K562 (cell line): ENCODE data around the gene CDC14B. TPM values are rescaled to one million over a fixed set of nuclear protein-coding genes. Genes with fewer than 3 reads are reported as not detected.

Source experiments
- ATAC-seq: fragments of 200-7000 bp; cut with Tn5 transposase; 3 replicates; pipeline ENCODE4 v1.9.1; 2020; ENCODE audit warnings: moderate library complexity
- BruUV-seq: library from RNA; stranded (reverse); fragments of 400-500 nt; replicated peaks from 2 replicates; lab custom pipeline; 2021; lab: Mats Ljungman, UMichigan
- CTCF ChIA-PET: fragments of 300-600 bp; formaldehyde crosslinking; extraction: SDS; loops from one replicate; lab custom pipeline; 2021; ENCODE audit warnings: low intra/inter-chr PET ratio; lab: Yijun Ruan, JAX
- POLR2A ChIA-PET: fragments of 300-600, 350-650 bp; sonication (Branson Sonifier 250); formaldehyde crosslinking; extraction: SDS; loops from one replicate; lab custom pipeline; 2021; ENCODE audit warnings: antibody characterized with exemption, inconsistent platforms; lab: Yijun Ruan, JAX
- DNase-seq, 4 experiments: peaks; one replicate each; pipeline versions ENCODE4 v3.0.0 to v3.0.0-alpha.2; 2011 to 2018; ENCODE audit warnings: low spot score in 3 of 4, mixed read lengths in 3 of 4; ENCODE audit errors: extremely low read depth in 1 of 4
- FAIRE-seq: peaks from 2 replicates; lab custom pipeline; 2011; peaks lifted over from hg19 to GRCh38; lab: Jason Lieb, UNC
- H2AFZ ChIP-seq: 2 replicates; pipeline ENCODE4 v1.6.0; 2011; ENCODE audit warnings: low read depth, low read length, control low read depth, inconsistent platforms
- H3K27ac ChIP-seq: fragments of 200-600 bp; 3 replicates; pipeline ENCODE4 v1.8.0; 2011; ENCODE audit warnings: low read depth, mild to moderate bottlenecking, control low read depth, inconsistent platforms, low read length, moderate library complexity, mixed read lengths; ENCODE audit errors: extremely low read depth
- H3K27me3 ChIP-seq, 2 experiments: fragments of 300-600 bp in 1 of 2; 2 replicates in 1 of 2; 3 replicates in 1 of 2; pipeline versions ENCODE4 v1.6.0 to v1.8.0; 2011; ENCODE audit warnings: inconsistent platforms in 2 of 2, low read length in 2 of 2, mild to moderate bottlenecking in 1 of 2, mixed read lengths in 1 of 2, moderate library complexity in 1 of 2; ENCODE audit not compliant: control insufficient read depth in 2 of 2, insufficient read depth in 2 of 2
- H3K36me3 ChIP-seq: fragments of 300-600 bp; 3 replicates; pipeline ENCODE4 v1.8.0; 2011; ENCODE audit warnings: mild to moderate bottlenecking, low read length, inconsistent platforms; ENCODE audit not compliant: control insufficient read depth, insufficient read depth
- H3K4me1 ChIP-seq, 2 experiments: fragments of 200-600 bp in 1 of 2; replicated peaks in 1 of 2; 2 replicates in 1 of 2; 3 replicates in 1 of 2; pipeline versions ENCODE4 v1.5.1 to v1.8.0; 2011; ENCODE audit warnings: inconsistent platforms in 2 of 2, low read length in 2 of 2, mild to moderate bottlenecking in 1 of 2, mixed read lengths in 1 of 2, moderate library complexity in 1 of 2; ENCODE audit not compliant: control insufficient read depth in 2 of 2, insufficient read depth in 2 of 2
- H3K4me2 ChIP-seq: 2 replicates; pipeline ENCODE4 v1.6.1; 2011; ENCODE audit warnings: low read length, control low read depth, inconsistent platforms, mixed read lengths; ENCODE audit not compliant: insufficient read depth
- H3K4me3 ChIP-seq: fragments of 200-600 bp; sonication (generic), shearing (Covaris generic); 2 replicates; pipeline ENCODE4 v1.5.1; 2016; ENCODE audit warnings: control low read depth, inconsistent platforms
- H3K79me2 ChIP-seq: fragments of 200-600 bp; 3 replicates; pipeline ENCODE4 v1.8.0; 2011; ENCODE audit warnings: low read length, inconsistent platforms; ENCODE audit not compliant: control insufficient read depth, insufficient read depth
- H3K9ac ChIP-seq, 2 experiments: 2 replicates each; pipeline versions ENCODE4 v1.6.0 to v1.6.1; 2011; ENCODE audit warnings: low read depth in 2 of 2, low read length in 2 of 2, control low read depth in 1 of 2, inconsistent platforms in 1 of 2, mild to moderate bottlenecking in 1 of 2, mixed read lengths in 1 of 2; ENCODE audit not compliant: insufficient read depth in 1 of 2
- H3K9me1 ChIP-seq: one replicate; pipeline ENCODE4 v1.6.0; 2011; ENCODE audit warnings: inconsistent platforms, mild to moderate bottlenecking, low read length, moderate library complexity; ENCODE audit not compliant: control insufficient read depth, insufficient read depth
- H3K9me3 ChIP-seq: replicated peaks from 2 replicates; pipeline ENCODE4 v1.5.1; 2011; ENCODE audit warnings: low read depth, low read length, inconsistent platforms; ENCODE audit not compliant: control insufficient read depth, insufficient read depth
- H4K20me1 ChIP-seq: replicated peaks from 2 replicates; pipeline ENCODE4 v1.6.1; 2011; ENCODE audit warnings: low read length, inconsistent platforms, mixed read lengths; ENCODE audit not compliant: control insufficient read depth, insufficient read depth
- BRCA1 ChIP-seq, 2 experiments: fragments of 450-650 bp in 1 of 2; sonication (generic) in 1 of 2; formaldehyde crosslinking in 1 of 2; IDR thresholded peaks; 2 replicates each; pipeline versions ENCODE4 v1.5.0 to v1.6.1; 2017 to 2020; ENCODE audit warnings: mild to moderate bottlenecking in 1 of 2, missing genetic modification reagents in 1 of 2
- CAMTA2 ChIP-seq: fragments of 250-450 bp; sonication (Bioruptor Pico); conservative IDR thresholded peaks from 2 replicates; pipeline ENCODE4 v1.5.1; 2022
- CC2D1A ChIP-seq: fragments of 450-650 bp; IDR thresholded peaks from 2 replicates; pipeline ENCODE4 v1.6.1; 2017; ENCODE audit warnings: mild to moderate bottlenecking
- CEBPZ ChIP-seq: fragments of 150-350 bp; IDR thresholded peaks from 2 replicates; pipeline ENCODE4 v1.6.1; 2014; ENCODE audit warnings: low read depth, mild to moderate bottlenecking, low read length, borderline replicate concordance
- CREM ChIP-seq: IDR thresholded peaks from 2 replicates; pipeline ENCODE4 v1.6.1; 2014; ENCODE audit warnings: antibody characterized with exemption, low read depth
- GTF2F1 ChIP-seq: IDR thresholded peaks from 2 replicates; pipeline ENCODE4 v1.6.1; 2011; ENCODE audit warnings: low read depth, low read length, improper control_type of control experiment
- KDM2B ChIP-seq: fragments of 250-450 bp; sonication (Bioruptor Pico); IDR thresholded peaks from 2 replicates; pipeline ENCODE4 v1.8.0; 2021; ENCODE audit warnings: mild to moderate bottlenecking, moderate library complexity
- MNT ChIP-seq, 2 experiments: fragments of 450-650 bp; conservative IDR thresholded peaks; 2 replicates each; pipeline ENCODE4 v1.6.1; 2017; ENCODE audit warnings: mild to moderate bottlenecking in 2 of 2, moderate library complexity in 2 of 2
- MXI1 ChIP-seq: IDR thresholded peaks from 2 replicates; pipeline ENCODE4 v1.6.1; 2011; ENCODE audit warnings: low read depth, mild to moderate bottlenecking, improper control_type of control experiment, low read length
- NCOA2 ChIP-seq, 2 experiments: fragments of 450-650 bp; IDR thresholded peaks; 2 replicates each; pipeline ENCODE4 v1.6.1; 2018; ENCODE audit warnings: mild to moderate bottlenecking in 2 of 2, moderate library complexity in 1 of 2; ENCODE audit not compliant: partially characterized antibody in 2 of 2
- SP2 ChIP-seq: IDR thresholded peaks from 2 replicates; pipeline ENCODE4 v1.6.1; 2011; ENCODE audit warnings: mild to moderate bottlenecking, low read depth, low read length, moderate library complexity; ENCODE audit not compliant: poor library complexity, severe bottlenecking; ENCODE audit errors: extremely low read depth
- WGBS: fragments of 100-300 bp; shearing (Covaris generic); methylation state at CpG from one replicate; pipeline ENCODE4 v1.1.6; 2016; ENCODE audit warnings: low coverage, mixed read lengths; ENCODE audit not compliant: insufficient coverage; ENCODE audit errors: missing lambda C conversion rate; 5-methylcytosine and 5-hydroxymethylcytosine counted together
- in situ Hi-C: fragments of 300-500 bp; cut with MboI; formaldehyde crosslinking; loops from 4 replicates; pipeline ENCODE4 v1.15.0; 2018; ENCODE audit warnings: inconsistent platforms, mixed read lengths
- intact Hi-C: fragments of 100-400 bp; cut with micrococcal nuclease; formaldehyde crosslinking; loops from 2 replicates; pipeline ENCODE4 v1.14.2; 2022
- polyA plus RNA-seq, 8 experiments: library from polyadenylated mRNA; depleted of rRNA in 4 of 8; stranded (reverse) in 5 of 8; unstranded in 3 of 8; fragments of >200 nt; fragmentation: Nextera tagmentation in 2 of 8; fragmentation: Illumina TruSeq in 1 of 8; extraction: Ambion mirVana in 2 of 8; extraction: Trizol in 1 of 8; gene quantifications; 2 replicates each; pipeline versions ENCODE4 v1.2.1 to v1.2.3, GENCODE V29; 2011 to 2014; ENCODE audit warnings: inconsistent platforms in 1 of 8, missing spikeins in 1 of 8
- total RNA-seq, 7 experiments: library from RNA; depleted of rRNA in 6 of 7; stranded (reverse); fragments of >200 nt in 6 of 7; fragmentation: Illumina TruSeq in 2 of 7; extraction: Trizol in 2 of 7; gene quantifications; 2 replicates each; pipeline versions ENCODE4 v1.2.1 to v1.2.3, GENCODE V29; 2011 to 2021; ENCODE audit warnings: low replicate concordance in 1 of 7
- TF ChIP-seq, protein P1 (sequence below): fragments of 450-650 bp; conservative IDR thresholded peaks from 2 replicates; pipeline ENCODE4 v1.6.1; 2016; ENCODE audit warnings: missing genetic modification characterization, low read depth, mild to moderate bottlenecking, missing compliant biosample characterization, moderate library complexity
- TF ChIP-seq, protein P2 (sequence below): IDR thresholded peaks from 2 replicates; pipeline ENCODE4 v1.6.1; 2016; ENCODE audit warnings: missing genetic modification characterization, missing compliant biosample characterization

CDC14B gene
- total and polyA plus RNA-seq, 9 of the 15 experiments (the other 6 are each of a cell fraction or from before 2014, with no cell fraction given): 1.4 to 6.0 (median 3.8) TPM

DNA sequence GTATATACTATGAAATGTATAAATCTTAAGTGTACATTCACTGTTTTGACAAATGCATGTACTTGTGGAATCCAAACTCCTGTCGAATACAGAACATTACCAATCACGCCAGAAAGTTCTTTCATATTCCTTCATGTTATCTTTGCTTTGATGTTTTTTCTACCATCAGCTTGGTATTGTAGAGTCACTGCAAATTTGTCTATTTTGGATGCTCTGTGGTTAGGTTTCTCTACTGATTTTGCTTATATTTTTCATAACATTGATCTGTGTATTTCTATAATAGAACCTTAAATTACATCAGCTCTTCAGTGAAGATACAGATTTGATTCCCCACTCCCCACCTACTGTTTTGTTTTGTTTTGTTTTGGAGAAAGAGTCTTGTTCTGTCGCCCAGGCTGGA is 138.9 kb downstream of the CDC14B start (continued):
- TF ChIP-seq, protein P1, sequence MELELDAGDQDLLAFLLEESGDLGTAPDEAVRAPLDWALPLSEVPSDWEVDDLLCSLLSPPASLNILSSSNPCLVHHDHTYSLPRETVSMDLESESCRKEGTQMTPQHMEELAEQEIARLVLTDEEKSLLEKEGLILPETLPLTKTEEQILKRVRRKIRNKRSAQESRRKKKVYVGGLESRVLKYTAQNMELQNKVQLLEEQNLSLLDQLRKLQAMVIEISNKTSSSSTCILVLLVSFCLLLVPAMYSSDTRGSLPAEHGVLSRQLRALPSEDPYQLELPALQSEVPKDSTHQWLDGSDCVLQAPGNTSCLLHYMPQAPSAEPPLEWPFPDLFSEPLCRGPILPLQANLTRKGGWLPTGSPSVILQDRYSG (tag): no peak
- TF ChIP-seq CC2D1A (no peak), KDM2B (CRISPR knock-in tag) (no peak)
- TF ChIP-seq, protein P2, sequence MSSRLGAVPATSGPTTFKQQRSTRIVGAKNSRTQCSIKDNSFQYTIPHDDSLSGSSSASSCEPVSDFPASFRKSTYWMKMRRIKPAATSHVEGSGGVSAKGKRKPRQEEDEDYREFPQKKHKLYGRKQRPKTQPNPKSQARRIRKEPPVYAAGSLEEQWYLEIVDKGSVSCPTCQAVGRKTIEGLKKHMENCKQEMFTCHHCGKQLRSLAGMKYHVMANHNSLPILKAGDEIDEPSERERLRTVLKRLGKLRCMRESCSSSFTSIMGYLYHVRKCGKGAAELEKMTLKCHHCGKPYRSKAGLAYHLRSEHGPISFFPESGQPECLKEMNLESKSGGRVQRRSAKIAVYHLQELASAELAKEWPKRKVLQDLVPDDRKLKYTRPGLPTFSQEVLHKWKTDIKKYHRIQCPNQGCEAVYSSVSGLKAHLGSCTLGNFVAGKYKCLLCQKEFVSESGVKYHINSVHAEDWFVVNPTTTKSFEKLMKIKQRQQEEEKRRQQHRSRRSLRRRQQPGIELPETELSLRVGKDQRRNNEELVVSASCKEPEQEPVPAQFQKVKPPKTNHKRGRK (tag): no peak
- TF ChIP-seq, all 486 proteins: peak for 0

DNA sequence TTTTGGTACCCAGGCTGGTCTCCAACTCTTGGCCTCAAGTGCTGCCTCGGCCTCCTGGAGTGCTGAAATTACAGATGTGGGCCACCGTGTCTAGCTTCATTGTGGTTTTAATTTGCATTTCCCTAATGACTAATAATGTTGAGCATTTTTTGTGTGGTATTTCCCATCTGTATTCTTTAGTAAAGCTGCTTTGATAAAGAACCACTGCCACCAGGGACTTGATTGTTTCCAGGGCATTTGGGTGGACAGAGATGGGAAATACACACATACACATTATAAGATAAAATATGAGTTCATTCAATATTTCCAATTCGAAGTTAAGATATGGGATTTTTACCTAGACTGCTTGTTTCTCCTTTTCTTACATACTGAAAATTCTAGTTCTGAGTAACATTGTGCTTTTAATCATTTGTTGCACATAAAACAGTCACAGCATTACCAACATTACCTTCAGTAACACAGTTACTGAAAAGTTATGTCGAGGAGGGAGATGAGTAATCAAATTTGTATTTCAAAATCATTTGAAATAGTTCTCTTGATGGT is 140.7 kb downstream of the CDC14B start:
- Histone ChIP-seq H4K20me1 (no peaks in the 10 kb centered on the region), H3K27me3 (no peaks in the 10 kb centered on the region), H3K27ac (no peak overlapping the region), H3K9me3 (no peaks in the 10 kb centered on the region), H3K79me2 (no peaks in the 10 kb centered on the region), H3K36me3 (no peaks in the 10 kb centered on the region), H3K4me3 (no peak overlapping the region), H3K4me1 (no peaks in the 10 kb centered on the region), H3K4me2 (no peak overlapping the region), H3K9me1 (no peaks in the 10 kb centered on the region), H2AFZ (no peak overlapping the region), H3K9ac (no peak overlapping the region)
- POLR2A ChIA-PET: interaction anchor here (0.6 to 0.7 kb wide), 2 partner anchors 19 to 21 kb away, joined by 3 read pairs; no protein-coding TSS in a partner anchor
- CTCF ChIA-PET: interaction anchor here (0.6 kb wide), 1 partner anchor 1102 kb away, joined by 5 read pairs; no protein-coding TSS in a partner anchor
- DNase-seq (no peak), FAIRE-seq (peak; percentile 6), ATAC-seq (no peak)
- no TSS peak for BruUV-seq
- WGBS: 14% methylated on average over 4 of the region's 4 CpGs
- no peak for TF ChIP-seq SP2
- no peak for TF ChIP-seq NCOA2 (IDR thresholded peaks at IDR 0.05; ENCODE audit: partially characterized antibody in 2 of 2)
- TF ChIP-seq MNT (conservative IDR thresholded peaks at IDR 0.05): no peak
- no peak for TF ChIP-seq CREM
- no peak for TF ChIP-seq GTF2F1
- no peak for TF ChIP-seq CEBPZ
- TF ChIP-seq CAMTA2: no peak
- no peak for TF ChIP-seq MXI1
- no peak for TF ChIP-seq BRCA1 (IDR thresholded peaks at IDR 0.05)
- no peak for TF ChIP-seq BRCA1 (CRISPR knock-in tag; IDR thresholded peaks at IDR 0.05)
- in situ Hi-C loops (no loop called here), intact Hi-C loops (no loop called here)
